ENCODE results near the gene MCOLN2. TPM values are rescaled to one million over a fixed set of nuclear protein-coding genes. Genes with fewer than 3 reads are reported as not detected.

The MCOLN2 gene
- total and polyA plus RNA-seq, 4 donors = 0.29 to 0.89 (median 0.57) TPM

GRCh38 chr1:84968865-84969264 lies 28.0 kb downstream of the MCOLN2 start:
- Histone ChIP-seq H3K4me1 (ENCODE audit: control insufficient read depth, insufficient read depth, low read length) (no peaks in the 10 kb centered on the region), H3K27ac (ENCODE audit: low read depth, low read length) (no peak overlapping the region), H3K27me3 (ENCODE audit: control insufficient read depth, insufficient read depth, low read length) (no peaks in the 10 kb centered on the region), H3K4me3 (ENCODE audit: low read depth, low read length) (no peak overlapping the region), H3K36me3 (ENCODE audit: control insufficient read depth, insufficient read depth, low read length) (no peaks in the 10 kb centered on the region), H3K9me3 (ENCODE audit: control insufficient read depth, insufficient read depth, low read length) (no peaks in the 10 kb centered on the region)
- no peak for DNase-seq (ENCODE audit: low read depth in 4 of 6, low spot score in 6 of 6)
- WGBS (ENCODE audit: insufficient coverage) = 96% methylated on average over 3 of the region's 3 CpGs

DNA sequence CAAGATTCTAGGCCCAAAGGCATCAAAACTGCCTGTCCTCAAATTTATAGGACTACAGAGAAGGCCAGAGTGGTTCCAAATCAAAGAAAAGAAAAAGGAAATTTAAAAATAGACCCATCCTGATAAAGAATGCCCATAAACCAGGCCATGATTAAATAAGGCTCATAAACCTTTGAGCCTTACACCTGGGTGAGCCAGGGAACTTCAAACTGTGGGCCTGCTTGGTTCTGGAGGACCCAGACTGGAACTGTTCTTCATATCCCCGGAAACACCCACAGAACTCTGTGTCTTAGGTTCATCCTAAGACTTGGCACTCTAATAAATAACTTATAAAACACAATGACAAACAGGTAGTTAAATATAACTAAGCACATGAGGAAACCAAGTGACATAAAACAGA lies 28.8 kb downstream of the MCOLN2 start:
- H3K36me3 ChIP-seq (ENCODE audit: control insufficient read depth, insufficient read depth, low read length) = no peaks in the 10 kb centered on the region
- H3K27me3 ChIP-seq (ENCODE audit: control insufficient read depth, insufficient read depth, low read length) = no peaks in the 10 kb centered on the region
- H3K9me3 ChIP-seq (ENCODE audit: control insufficient read depth, insufficient read depth, low read length) = no peaks in the 10 kb centered on the region
- H3K4me1 ChIP-seq (ENCODE audit: control insufficient read depth, insufficient read depth, low read length) = no peaks in the 10 kb centered on the region
- no peak overlapping the region for H3K4me3 ChIP-seq (ENCODE audit: low read depth, low read length)
- WGBS (ENCODE audit: insufficient coverage) = no CpG with 5 or more reads among the region's 1 CpG
- no peak for DNase-seq (ENCODE audit: low read depth in 4 of 6, low spot score in 6 of 6)
- no peak overlapping the region for H3K27ac ChIP-seq (ENCODE audit: low read depth, low read length)

- DNase-seq (ENCODE audit: low read depth in 4 of 6, low spot score in 6 of 6) = no peak
- Histone ChIP-seq H3K27ac (ENCODE audit: low read depth, low read length) (no peak overlapping the region), H3K36me3 (ENCODE audit: control insufficient read depth, insufficient read depth, low read length) (no peaks in the 10 kb centered on the region), H3K9me3 (ENCODE audit: control insufficient read depth, insufficient read depth, low read length) (no peaks in the 10 kb centered on the region), H3K4me1 (ENCODE audit: control insufficient read depth, insufficient read depth, low read length) (no peaks in the 10 kb centered on the region), H3K27me3 (ENCODE audit: control insufficient read depth, insufficient read depth, low read length) (no peaks in the 10 kb centered on the region), H3K4me3 (ENCODE audit: low read depth, low read length) (no peak overlapping the region)
- 83% methylated on average over 1 of the region's 1 CpG for WGBS (ENCODE audit: insufficient coverage)
These were observed 29.2 kb downstream of the MCOLN2 start for GRCh38 chr1:84967666-84968065.

GRCh38 chr1:84963021-84963420 lies 33.9 kb downstream of the MCOLN2 start:
- no peak overlapping the region for H3K4me3 ChIP-seq (ENCODE audit: low read depth, low read length)
- no peak overlapping the region for H3K27ac ChIP-seq (ENCODE audit: low read depth, low read length)
- H3K4me1 ChIP-seq (ENCODE audit: control insufficient read depth, insufficient read depth, low read length) = no peaks in the 10 kb centered on the region
- H3K36me3 ChIP-seq (ENCODE audit: control insufficient read depth, insufficient read depth, low read length) = no peaks in the 10 kb centered on the region
- no peak for DNase-seq (ENCODE audit: low read depth in 4 of 6, low spot score in 6 of 6)
- H3K9me3 ChIP-seq (ENCODE audit: control insufficient read depth, insufficient read depth, low read length) = no peaks in the 10 kb centered on the region
- no peaks in the 10 kb centered on the region for H3K27me3 ChIP-seq (ENCODE audit: control insufficient read depth, insufficient read depth, low read length)

- Histone ChIP-seq H3K4me3 (ENCODE audit: low read depth, low read length) (no peak overlapping the region), H3K9me3 (ENCODE audit: control insufficient read depth, insufficient read depth, low read length) (no peaks in the 10 kb centered on the region), H3K4me1 (ENCODE audit: control insufficient read depth, insufficient read depth, low read length) (no peaks in the 10 kb centered on the region), H3K27me3 (ENCODE audit: control insufficient read depth, insufficient read depth, low read length) (no peaks in the 10 kb centered on the region), H3K27ac (ENCODE audit: low read depth, low read length) (no peak overlapping the region), H3K36me3 (ENCODE audit: control insufficient read depth, insufficient read depth, low read length) (no peaks in the 10 kb centered on the region)
- DNase-seq (ENCODE audit: low read depth in 4 of 6, low spot score in 6 of 6) = no peak
- no CpG with 5 or more reads among the region's 1 CpG for WGBS (ENCODE audit: insufficient coverage)
These were observed 35.6 kb downstream of the MCOLN2 start for GRCh38 chr1:84961316-84961715.

DNA sequence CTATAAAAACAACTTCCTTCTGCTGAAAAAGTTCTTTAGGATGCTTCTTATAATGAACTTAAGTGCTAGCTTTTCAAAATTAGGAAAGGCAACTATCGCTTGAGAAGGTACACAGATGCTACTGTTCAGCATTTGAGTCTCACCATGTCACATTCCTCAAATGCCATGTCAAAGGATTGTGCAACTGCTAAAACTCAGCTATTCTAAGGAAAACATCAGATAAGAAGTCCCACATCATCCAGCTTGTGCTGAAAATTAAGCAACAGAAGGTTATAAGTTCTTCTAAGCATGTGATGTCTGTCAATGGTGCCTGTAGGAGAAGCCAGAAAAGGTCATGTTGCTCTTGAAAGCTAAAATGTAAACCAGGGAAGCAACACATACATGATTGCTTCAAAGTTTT lies 36.5 kb downstream of the MCOLN2 start:
- Histone ChIP-seq H3K36me3 (ENCODE audit: control insufficient read depth, insufficient read depth, low read length) (no peaks in the 10 kb centered on the region), H3K4me1 (ENCODE audit: control insufficient read depth, insufficient read depth, low read length) (no peaks in the 10 kb centered on the region), H3K27ac (ENCODE audit: low read depth, low read length) (no peak overlapping the region), H3K27me3 (ENCODE audit: control insufficient read depth, insufficient read depth, low read length) (no peaks in the 10 kb centered on the region), H3K9me3 (ENCODE audit: control insufficient read depth, insufficient read depth, low read length) (no peaks in the 10 kb centered on the region), H3K4me3 (ENCODE audit: low read depth, low read length) (no peak overlapping the region)
- DNase-seq (ENCODE audit: low read depth in 4 of 6, low spot score in 6 of 6) = no peak
- WGBS (ENCODE audit: insufficient coverage) = 100% methylated on average over 1 of the region's 1 CpG

DNA sequence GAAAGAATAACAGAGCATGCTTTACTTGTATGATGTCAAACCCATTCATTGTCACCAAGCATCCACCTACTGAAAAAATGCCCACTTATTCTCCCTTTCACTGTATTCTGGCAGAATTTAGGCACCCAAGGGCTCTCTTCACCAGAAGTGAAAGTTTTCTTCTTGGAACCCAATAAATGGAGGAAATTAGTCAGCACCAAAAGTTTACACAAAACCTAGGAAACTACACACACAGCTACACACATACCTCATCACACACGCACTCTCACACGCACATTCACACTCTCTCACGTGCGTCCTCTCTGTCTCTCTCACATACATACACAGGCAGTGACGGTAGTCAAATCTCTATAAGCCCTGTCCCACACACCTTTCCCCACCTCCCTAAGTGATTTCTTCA lies 37.6 kb downstream of the MCOLN2 start:
- Histone ChIP-seq H3K4me1 (ENCODE audit: control insufficient read depth, insufficient read depth, low read length) (no peaks in the 10 kb centered on the region), H3K27ac (ENCODE audit: low read depth, low read length) (no peak overlapping the region), H3K36me3 (ENCODE audit: control insufficient read depth, insufficient read depth, low read length) (no peaks in the 10 kb centered on the region), H3K27me3 (ENCODE audit: control insufficient read depth, insufficient read depth, low read length) (no peaks in the 10 kb centered on the region), H3K9me3 (ENCODE audit: control insufficient read depth, insufficient read depth, low read length) (no peaks in the 10 kb centered on the region), H3K4me3 (ENCODE audit: low read depth, low read length) (no peak overlapping the region)
- 94% methylated on average over 5 of the region's 5 CpGs for WGBS (ENCODE audit: insufficient coverage)
- no peak for DNase-seq (ENCODE audit: low read depth in 4 of 6, low spot score in 6 of 6)

GRCh38 chr1:84957966-84958365 lies 38.9 kb downstream of the MCOLN2 start:
- WGBS (ENCODE audit: insufficient coverage) = no CpG with 5 or more reads among the region's 1 CpG
- H3K36me3 ChIP-seq (ENCODE audit: control insufficient read depth, insufficient read depth, low read length) = no peaks in the 10 kb centered on the region
- H3K27me3 ChIP-seq (ENCODE audit: control insufficient read depth, insufficient read depth, low read length) = no peaks in the 10 kb centered on the region
- H3K9me3 ChIP-seq (ENCODE audit: control insufficient read depth, insufficient read depth, low read length) = no peaks in the 10 kb centered on the region
- H3K4me1 ChIP-seq (ENCODE audit: control insufficient read depth, insufficient read depth, low read length) = no peaks in the 10 kb centered on the region
- DNase-seq (ENCODE audit: low read depth in 4 of 6, low spot score in 6 of 6) = no peak
- no peak overlapping the region for H3K27ac ChIP-seq (ENCODE audit: low read depth, low read length)
- H3K4me3 ChIP-seq (ENCODE audit: low read depth, low read length) = no peak overlapping the region

DNA sequence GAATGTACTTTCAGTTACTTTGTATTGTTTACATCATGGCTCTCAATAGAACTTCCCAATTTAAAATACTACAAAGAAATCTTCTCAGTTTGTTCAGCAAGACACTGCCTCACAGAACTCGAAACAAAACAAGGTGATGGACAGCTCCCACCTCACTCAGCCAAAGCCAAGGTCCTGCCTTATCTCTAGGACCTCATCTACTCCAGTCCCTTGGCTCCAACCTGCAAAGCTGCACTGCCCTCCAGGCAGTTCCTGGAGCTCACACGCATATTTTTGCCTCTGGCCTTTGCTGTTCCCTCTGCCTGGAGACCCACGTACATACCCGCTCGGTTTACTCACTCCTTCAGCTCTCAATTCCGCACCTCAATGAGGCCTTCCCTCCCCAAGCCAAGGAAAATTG lies 40.3 kb downstream of the MCOLN2 start:
- DNase-seq (ENCODE audit: low read depth in 4 of 6, low spot score in 6 of 6) = no peak
- Histone ChIP-seq H3K36me3 (ENCODE audit: control insufficient read depth, insufficient read depth, low read length) (no peaks in the 10 kb centered on the region), H3K27ac (ENCODE audit: low read depth, low read length) (no peak overlapping the region), H3K4me1 (ENCODE audit: control insufficient read depth, insufficient read depth, low read length) (no peaks in the 10 kb centered on the region), H3K27me3 (ENCODE audit: control insufficient read depth, insufficient read depth, low read length) (no peaks in the 10 kb centered on the region), H3K4me3 (ENCODE audit: low read depth, low read length) (no peak overlapping the region), H3K9me3 (ENCODE audit: control insufficient read depth, insufficient read depth, low read length) (no peaks in the 10 kb centered on the region)
- 69% methylated on average over 5 of the region's 6 CpGs for WGBS (ENCODE audit: insufficient coverage)

DNA sequence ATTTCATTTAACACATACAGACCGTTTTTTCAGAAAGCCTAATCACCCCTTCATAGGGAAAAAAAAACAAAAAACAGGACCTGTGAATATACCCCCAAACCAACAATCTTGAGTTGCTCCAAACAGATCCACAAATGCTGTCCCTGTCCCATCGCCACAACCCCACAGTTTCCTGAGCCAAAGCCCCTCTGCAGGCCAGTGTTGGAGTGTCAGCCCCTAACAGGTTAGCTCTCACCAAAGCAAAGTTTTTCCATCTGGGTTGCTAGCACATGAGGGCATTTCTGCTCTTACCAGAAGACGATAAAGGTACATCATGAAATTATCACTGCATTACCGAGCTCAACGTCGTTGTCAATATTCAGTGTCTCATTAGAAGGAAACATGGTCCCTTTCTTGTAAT lies 40.8 kb downstream of the MCOLN2 start:
- H3K4me1 ChIP-seq (ENCODE audit: control insufficient read depth, insufficient read depth, low read length) = no peaks in the 10 kb centered on the region
- WGBS (ENCODE audit: insufficient coverage) = 96% methylated on average over 5 of the region's 6 CpGs
- no peaks in the 10 kb centered on the region for H3K27me3 ChIP-seq (ENCODE audit: control insufficient read depth, insufficient read depth, low read length)
- no peaks in the 10 kb centered on the region for H3K36me3 ChIP-seq (ENCODE audit: control insufficient read depth, insufficient read depth, low read length)
- H3K27ac ChIP-seq (ENCODE audit: low read depth, low read length) = no peak overlapping the region
- DNase-seq (ENCODE audit: low read depth in 4 of 6, low spot score in 6 of 6) = no peak
- no peaks in the 10 kb centered on the region for H3K9me3 ChIP-seq (ENCODE audit: control insufficient read depth, insufficient read depth, low read length)
- no peak overlapping the region for H3K4me3 ChIP-seq (ENCODE audit: low read depth, low read length)

- no peak overlapping the region for H3K4me3 ChIP-seq (ENCODE audit: low read depth, low read length)
- no peaks in the 10 kb centered on the region for H3K36me3 ChIP-seq (ENCODE audit: control insufficient read depth, insufficient read depth, low read length)
- H3K4me1 ChIP-seq (ENCODE audit: control insufficient read depth, insufficient read depth, low read length) = no peaks in the 10 kb centered on the region
- DNase-seq (ENCODE audit: low read depth in 4 of 6, low spot score in 6 of 6) = no peak
- no peaks in the 10 kb centered on the region for H3K27me3 ChIP-seq (ENCODE audit: control insufficient read depth, insufficient read depth, low read length)
- no peak overlapping the region for H3K27ac ChIP-seq (ENCODE audit: low read depth, low read length)
- no peaks in the 10 kb centered on the region for H3K9me3 ChIP-seq (ENCODE audit: control insufficient read depth, insufficient read depth, low read length)
These were observed 47.2 kb downstream of the MCOLN2 start for GRCh38 chr1:84949664-84950063.

Data from spinal cord (tissue), 10 donors.